HCT116 (cell line): ENCODE data around the gene ESR2.

ENCODE experiments used
- EZH2 ChIP-seq: fragments of 200-600 bp; sonication (generic); IDR thresholded peaks from 2 replicates; pipeline ENCODE4 v1.6.1; 2017; ENCODE audit warnings: antibody characterized with exemption, mixed run types
- SIN3A ChIP-seq: IDR thresholded peaks from 2 replicates; pipeline ENCODE4 v1.6.1; 2012; ENCODE audit warnings: low read depth
- TF ChIP-seq, protein P1 (sequence below), 3 experiments: fragments of 200-600 bp in 1 of 3; sonication (generic) in 1 of 3; IDR thresholded peaks in 2 of 3; conservative IDR thresholded peaks in 1 of 3; 2 replicates each; pipeline ENCODE4 v1.5.1; 2012 to 2017; ENCODE audit warnings: low read depth in 2 of 3, low read length in 2 of 3, antibody characterized with exemption in 1 of 3, borderline replicate concordance in 1 of 3, control low read depth in 1 of 3, mild to moderate bottlenecking in 1 of 3, mixed read lengths in 1 of 3, mixed run types in 1 of 3, moderate library complexity in 1 of 3; ENCODE audit not compliant: insufficient read depth in 1 of 3

DNA sequence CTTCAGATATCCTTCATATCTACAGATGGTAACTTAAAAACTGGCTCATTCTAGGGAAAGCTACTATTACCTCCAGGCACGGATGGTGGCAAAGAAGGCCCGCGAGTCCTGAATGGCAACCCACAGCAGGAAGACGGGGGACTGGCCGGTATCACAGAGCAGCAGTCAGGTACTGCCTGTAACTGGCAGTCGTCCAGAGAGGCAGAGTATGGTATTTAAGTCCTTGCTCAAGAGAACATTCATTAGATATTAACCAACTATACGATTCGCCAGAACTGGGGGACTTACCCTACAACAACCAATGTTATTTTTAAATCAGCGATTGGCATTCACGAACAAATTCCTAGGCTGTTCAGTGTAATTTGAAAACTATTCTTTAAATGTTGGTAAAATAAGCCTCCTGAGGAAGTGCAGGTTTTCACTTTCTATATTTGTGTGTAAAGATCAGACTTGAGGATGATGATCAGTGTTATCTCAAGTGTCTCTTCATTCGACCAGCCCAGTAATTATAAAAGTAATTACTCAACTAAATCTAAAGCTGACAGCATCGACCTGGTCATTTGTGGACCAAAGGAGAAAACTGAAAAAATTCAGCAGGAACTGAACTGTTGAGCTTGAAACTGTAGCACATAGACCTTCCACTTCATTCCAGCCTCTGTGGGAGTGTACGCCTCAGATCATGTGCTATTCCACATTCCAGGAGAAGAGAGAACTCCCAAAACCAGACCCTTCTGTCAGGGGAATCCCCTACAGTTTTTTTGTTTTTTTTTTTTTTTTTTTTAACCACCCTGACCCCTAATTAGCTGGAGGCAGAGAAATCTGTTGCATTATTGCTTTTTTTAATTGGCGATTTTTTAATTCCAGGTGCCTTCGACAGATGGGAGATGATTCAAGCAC lies 75.6 kb downstream of the ESR2 start:
- TF ChIP-seq, protein P1, sequence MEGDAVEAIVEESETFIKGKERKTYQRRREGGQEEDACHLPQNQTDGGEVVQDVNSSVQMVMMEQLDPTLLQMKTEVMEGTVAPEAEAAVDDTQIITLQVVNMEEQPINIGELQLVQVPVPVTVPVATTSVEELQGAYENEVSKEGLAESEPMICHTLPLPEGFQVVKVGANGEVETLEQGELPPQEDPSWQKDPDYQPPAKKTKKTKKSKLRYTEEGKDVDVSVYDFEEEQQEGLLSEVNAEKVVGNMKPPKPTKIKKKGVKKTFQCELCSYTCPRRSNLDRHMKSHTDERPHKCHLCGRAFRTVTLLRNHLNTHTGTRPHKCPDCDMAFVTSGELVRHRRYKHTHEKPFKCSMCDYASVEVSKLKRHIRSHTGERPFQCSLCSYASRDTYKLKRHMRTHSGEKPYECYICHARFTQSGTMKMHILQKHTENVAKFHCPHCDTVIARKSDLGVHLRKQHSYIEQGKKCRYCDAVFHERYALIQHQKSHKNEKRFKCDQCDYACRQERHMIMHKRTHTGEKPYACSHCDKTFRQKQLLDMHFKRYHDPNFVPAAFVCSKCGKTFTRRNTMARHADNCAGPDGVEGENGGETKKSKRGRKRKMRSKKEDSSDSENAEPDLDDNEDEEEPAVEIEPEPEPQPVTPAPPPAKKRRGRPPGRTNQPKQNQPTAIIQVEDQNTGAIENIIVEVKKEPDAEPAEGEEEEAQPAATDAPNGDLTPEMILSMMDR (IDR thresholded peaks at IDR 0.05 in 2 of 3, conservative IDR thresholded peaks at IDR 0.05 in 1 of 3; ENCODE audit: borderline replicate concordance in 1 of 3, insufficient read depth in 1 of 3, low read depth in 2 of 3, low read length in 2 of 3), result no peak
- TF ChIP-seq EZH2 (no peak), SIN3A (no peak)
